Measurements from ENCODE around the gene CCDC28A.

The CCDC28A gene

GRCh38 chr6:138837246-138837645 lies 63.7 kb downstream of the CCDC28A start:
- Histone ChIP-seq H3K36me3 (ENCODE audit: control insufficient read depth, insufficient read depth, low read length) (no peaks in the 10 kb centered on the region), H3K4me1 (ENCODE audit: control insufficient read depth, insufficient read depth, low read length) (no peaks in the 10 kb centered on the region), H3K27ac (ENCODE audit: low read depth, low read length) (no peak overlapping the region), H3K9me3 (ENCODE audit: control insufficient read depth, insufficient read depth, low read length) (no peaks in the 10 kb centered on the region), H3K27me3 (ENCODE audit: control insufficient read depth, insufficient read depth, low read length) (no peaks in the 10 kb centered on the region), H3K4me3 (ENCODE audit: low read depth, low read length) (no peak overlapping the region), H3K9ac (ENCODE audit: low read depth, low read length) (no peak overlapping the region)

Measured in HUES48 (cell line).